HepG2 (cell line): ENCODE data around the gene OVCA2. TPM values are rescaled to one million over a fixed set of nuclear protein-coding genes. Genes with fewer than 3 reads are reported as not detected.

Source experiments
- ATM ChIP-seq: fragments of 450-650 bp; IDR thresholded peaks from 2 replicates; pipeline ENCODE4 v1.7.1; 2017; ENCODE audit warnings: mild to moderate bottlenecking, borderline replicate concordance
- CBX5 ChIP-seq: sonication (generic); formaldehyde crosslinking; IDR thresholded peaks from 2 replicates; pipeline ENCODE4 v1.4.0; 2020; ENCODE audit warnings: missing genetic modification reagents, borderline replicate concordance
- GFI1 ChIP-seq: sonication (generic); formaldehyde crosslinking; IDR thresholded peaks from 2 replicates; pipeline ENCODE4 v1.5.0; 2020; ENCODE audit warnings: missing genetic modification reagents, mild to moderate bottlenecking, borderline replicate concordance
- PCBP2 ChIP-seq: fragments of 200-400 bp; formaldehyde crosslinking; optimal IDR thresholded peaks from 2 replicates; pipeline ENCODE3; 2018; ENCODE audit warnings: low read length, low read depth; ENCODE audit not compliant: poor library complexity, severe bottlenecking
- PPARG ChIP-seq: conservative IDR thresholded peaks from 2 replicates; pipeline ENCODE4 v1.6.1; 2016; ENCODE audit warnings: missing biosample characterization, missing genetic modification reagents
- SNAI1 ChIP-seq: sonication (generic); formaldehyde crosslinking; IDR thresholded peaks from 2 replicates; pipeline ENCODE4 v1.5.0; 2020; ENCODE audit warnings: mild to moderate bottlenecking, missing genetic modification reagents, borderline replicate concordance
- SP140L ChIP-seq: sonication (generic); formaldehyde crosslinking; IDR thresholded peaks from 2 replicates; pipeline ENCODE4 v1.4.0; 2020; ENCODE audit warnings: missing genetic modification reagents, borderline replicate concordance
- TEAD3 ChIP-seq: optimal IDR thresholded peaks from 2 replicates; pipeline ENCODE3; 2016; ENCODE audit warnings: borderline replicate concordance
- ZBTB21 ChIP-seq: sonication (generic); formaldehyde crosslinking; IDR thresholded peaks from 2 replicates; pipeline ENCODE4 v1.4.0; 2020; ENCODE audit warnings: missing genetic modification reagents
- ZNF598 ChIP-seq: sonication (generic); formaldehyde crosslinking; IDR thresholded peaks from 2 replicates; pipeline ENCODE4 v1.5.1; 2020; ENCODE audit warnings: mild to moderate bottlenecking, missing genetic modification reagents, borderline replicate concordance
- ZNF614 ChIP-seq: IDR thresholded peaks from 2 replicates; pipeline ENCODE4 v1.6.1; 2018; ENCODE audit warnings: missing biosample characterization, missing genetic modification reagents, inconsistent platforms, borderline replicate concordance
- polyA plus RNA-seq, 8 experiments: library from polyadenylated mRNA; depleted of rRNA in 3 of 8; stranded (reverse) in 7 of 8; unstranded in 1 of 8; fragments of >200 nt; fragmentation: Illumina TruSeq in 4 of 8; extraction: Trizol in 4 of 8; gene quantifications; 2 replicates each; pipeline versions ENCODE4 v1.2.1 to v1.2.3, GENCODE V29; 2011 to 2016; ENCODE audit warnings: low read depth in 4 of 8, missing spikeins in 1 of 8, mixed read lengths in 1 of 8; ENCODE audit not compliant: insufficient read depth in 1 of 8
- total RNA-seq, 5 experiments: library from RNA; depleted of rRNA; stranded (reverse); fragments of >200 nt; fragmentation: Illumina TruSeq; extraction: Trizol; gene quantifications; 2 replicates each; pipeline ENCODE4 v1.2.3, GENCODE V29; 2016; ENCODE audit warnings: low read depth in 1 of 5
- TF ChIP-seq, protein P1 (sequence below): sonication (generic); formaldehyde crosslinking; IDR thresholded peaks from 2 replicates; pipeline ENCODE4 v1.8.0; 2022; ENCODE audit warnings: mild to moderate bottlenecking, missing genetic modification reagents
- TF ChIP-seq, protein P2 (sequence below): sonication (generic); formaldehyde crosslinking; IDR thresholded peaks from 2 replicates; pipeline ENCODE4 v1.8.1; 2022; ENCODE audit warnings: mild to moderate bottlenecking, missing genetic modification reagents
- TF ChIP-seq, protein P3 (sequence below): sonication (generic); formaldehyde crosslinking; IDR thresholded peaks from 2 replicates; pipeline ENCODE4 v1.5.0; 2020; ENCODE audit warnings: missing genetic modification reagents
- TF ChIP-seq, protein P4 (sequence below): IDR thresholded peaks from 2 replicates; pipeline ENCODE4 v1.6.1; 2016; ENCODE audit warnings: low read depth, missing genetic modification reagents, missing compliant biosample characterization
- TF ChIP-seq, protein P5 (sequence below): sonication (generic); formaldehyde crosslinking; IDR thresholded peaks from 2 replicates; pipeline ENCODE4 v1.4.0; 2020; ENCODE audit warnings: low read depth, mild to moderate bottlenecking, missing genetic modification reagents
- TF ChIP-seq, protein P6 (sequence below): sonication (generic); formaldehyde crosslinking; IDR thresholded peaks from 2 replicates; pipeline ENCODE4 v1.9.0; 2021; ENCODE audit warnings: missing genetic modification reagents, mild to moderate bottlenecking, borderline replicate concordance

OVCA2 gene
- total and polyA plus RNA-seq, 2 of the 13 experiments (the other 11 are each of a cell fraction or from before 2014, with no cell fraction given) = 23.7 to 28.2 TPM

DNA sequence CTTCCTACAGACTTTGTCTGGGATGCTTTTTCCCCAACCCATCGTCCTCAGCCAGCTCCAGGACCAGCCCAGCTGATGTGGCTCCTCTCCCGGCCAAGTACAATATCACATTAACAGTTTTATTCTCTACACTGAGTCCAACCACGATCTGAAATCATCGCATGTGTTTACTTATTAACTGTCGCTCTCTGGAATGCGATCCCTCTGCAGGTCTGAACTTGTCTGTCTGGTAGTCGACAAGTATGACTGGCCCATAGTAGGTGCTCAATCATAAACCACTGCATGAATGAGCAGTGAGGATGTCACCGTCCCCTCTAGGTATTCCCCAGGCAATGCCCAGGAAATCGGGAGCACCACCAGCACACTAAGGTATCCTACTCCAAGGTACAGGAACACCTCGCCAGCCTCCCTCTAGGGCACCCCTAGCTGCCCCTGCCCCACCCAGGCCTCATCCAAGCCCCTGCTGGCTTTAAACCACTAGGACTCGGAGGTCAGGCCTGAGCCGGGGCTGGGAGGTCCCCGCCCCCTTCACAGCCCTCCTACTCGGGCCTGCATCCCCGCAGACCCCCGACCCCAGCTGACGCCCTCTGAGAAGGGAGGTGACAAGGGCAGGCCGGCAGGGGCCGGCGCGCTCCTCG lies 44.4 kb upstream of the OVCA2 start (continued):
- TF ChIP-seq PCBP2 = no peak
- TF ChIP-seq, protein P1, sequence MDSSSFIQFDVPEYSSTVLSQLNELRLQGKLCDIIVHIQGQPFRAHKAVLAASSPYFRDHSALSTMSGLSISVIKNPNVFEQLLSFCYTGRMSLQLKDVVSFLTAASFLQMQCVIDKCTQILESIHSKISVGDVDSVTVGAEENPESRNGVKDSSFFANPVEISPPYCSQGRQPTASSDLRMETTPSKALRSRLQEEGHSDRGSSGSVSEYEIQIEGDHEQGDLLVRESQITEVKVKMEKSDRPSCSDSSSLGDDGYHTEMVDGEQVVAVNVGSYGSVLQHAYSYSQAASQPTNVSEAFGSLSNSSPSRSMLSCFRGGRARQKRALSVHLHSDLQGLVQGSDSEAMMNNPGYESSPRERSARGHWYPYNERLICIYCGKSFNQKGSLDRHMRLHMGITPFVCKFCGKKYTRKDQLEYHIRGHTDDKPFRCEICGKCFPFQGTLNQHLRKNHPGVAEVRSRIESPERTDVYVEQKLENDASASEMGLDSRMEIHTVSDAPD (CRISPR knock-in tag) = no peak
- 0 out of 2 replicates have a peak, but pooled peaks have one; percentile 75 for TF ChIP-seq SNAI1 (CRISPR knock-in tag)
- TF ChIP-seq CBX5 (CRISPR knock-in tag) = no peak; the same call in 1 of the 2 replicates
- no peak for TF ChIP-seq ZNF598 (CRISPR knock-in tag)
- TF ChIP-seq TEAD3 = no peak
- no peak for TF ChIP-seq ZNF614 (CRISPR knock-in tag)
- TF ChIP-seq GFI1 = peak; percentile 69; the same call in 1 of the 2 replicates
- no peak for TF ChIP-seq PPARG (CRISPR knock-in tag)
- TF ChIP-seq, protein P2, sequence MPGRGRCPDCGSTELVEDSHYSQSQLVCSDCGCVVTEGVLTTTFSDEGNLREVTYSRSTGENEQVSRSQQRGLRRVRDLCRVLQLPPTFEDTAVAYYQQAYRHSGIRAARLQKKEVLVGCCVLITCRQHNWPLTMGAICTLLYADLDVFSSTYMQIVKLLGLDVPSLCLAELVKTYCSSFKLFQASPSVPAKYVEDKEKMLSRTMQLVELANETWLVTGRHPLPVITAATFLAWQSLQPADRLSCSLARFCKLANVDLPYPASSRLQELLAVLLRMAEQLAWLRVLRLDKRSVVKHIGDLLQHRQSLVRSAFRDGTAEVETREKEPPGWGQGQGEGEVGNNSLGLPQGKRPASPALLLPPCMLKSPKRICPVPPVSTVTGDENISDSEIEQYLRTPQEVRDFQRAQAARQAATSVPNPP (CRISPR knock-in tag) = no peak
- TF ChIP-seq ZBTB21 (CRISPR knock-in tag) = no peak
- TF ChIP-seq ATM = no peak
- TF ChIP-seq, protein P3, sequence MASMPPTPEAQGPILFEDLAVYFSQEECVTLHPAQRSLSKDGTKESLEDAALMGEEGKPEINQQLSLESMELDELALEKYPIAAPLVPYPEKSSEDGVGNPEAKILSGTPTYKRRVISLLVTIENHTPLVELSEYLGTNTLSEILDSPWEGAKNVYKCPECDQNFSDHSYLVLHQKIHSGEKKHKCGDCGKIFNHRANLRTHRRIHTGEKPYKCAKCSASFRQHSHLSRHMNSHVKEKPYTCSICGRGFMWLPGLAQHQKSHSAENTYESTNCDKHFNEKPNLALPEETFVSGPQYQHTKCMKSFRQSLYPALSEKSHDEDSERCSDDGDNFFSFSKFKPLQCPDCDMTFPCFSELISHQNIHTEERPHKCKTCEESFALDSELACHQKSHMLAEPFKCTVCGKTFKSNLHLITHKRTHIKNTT (CRISPR knock-in tag) = no peak
- TF ChIP-seq, protein P4, sequence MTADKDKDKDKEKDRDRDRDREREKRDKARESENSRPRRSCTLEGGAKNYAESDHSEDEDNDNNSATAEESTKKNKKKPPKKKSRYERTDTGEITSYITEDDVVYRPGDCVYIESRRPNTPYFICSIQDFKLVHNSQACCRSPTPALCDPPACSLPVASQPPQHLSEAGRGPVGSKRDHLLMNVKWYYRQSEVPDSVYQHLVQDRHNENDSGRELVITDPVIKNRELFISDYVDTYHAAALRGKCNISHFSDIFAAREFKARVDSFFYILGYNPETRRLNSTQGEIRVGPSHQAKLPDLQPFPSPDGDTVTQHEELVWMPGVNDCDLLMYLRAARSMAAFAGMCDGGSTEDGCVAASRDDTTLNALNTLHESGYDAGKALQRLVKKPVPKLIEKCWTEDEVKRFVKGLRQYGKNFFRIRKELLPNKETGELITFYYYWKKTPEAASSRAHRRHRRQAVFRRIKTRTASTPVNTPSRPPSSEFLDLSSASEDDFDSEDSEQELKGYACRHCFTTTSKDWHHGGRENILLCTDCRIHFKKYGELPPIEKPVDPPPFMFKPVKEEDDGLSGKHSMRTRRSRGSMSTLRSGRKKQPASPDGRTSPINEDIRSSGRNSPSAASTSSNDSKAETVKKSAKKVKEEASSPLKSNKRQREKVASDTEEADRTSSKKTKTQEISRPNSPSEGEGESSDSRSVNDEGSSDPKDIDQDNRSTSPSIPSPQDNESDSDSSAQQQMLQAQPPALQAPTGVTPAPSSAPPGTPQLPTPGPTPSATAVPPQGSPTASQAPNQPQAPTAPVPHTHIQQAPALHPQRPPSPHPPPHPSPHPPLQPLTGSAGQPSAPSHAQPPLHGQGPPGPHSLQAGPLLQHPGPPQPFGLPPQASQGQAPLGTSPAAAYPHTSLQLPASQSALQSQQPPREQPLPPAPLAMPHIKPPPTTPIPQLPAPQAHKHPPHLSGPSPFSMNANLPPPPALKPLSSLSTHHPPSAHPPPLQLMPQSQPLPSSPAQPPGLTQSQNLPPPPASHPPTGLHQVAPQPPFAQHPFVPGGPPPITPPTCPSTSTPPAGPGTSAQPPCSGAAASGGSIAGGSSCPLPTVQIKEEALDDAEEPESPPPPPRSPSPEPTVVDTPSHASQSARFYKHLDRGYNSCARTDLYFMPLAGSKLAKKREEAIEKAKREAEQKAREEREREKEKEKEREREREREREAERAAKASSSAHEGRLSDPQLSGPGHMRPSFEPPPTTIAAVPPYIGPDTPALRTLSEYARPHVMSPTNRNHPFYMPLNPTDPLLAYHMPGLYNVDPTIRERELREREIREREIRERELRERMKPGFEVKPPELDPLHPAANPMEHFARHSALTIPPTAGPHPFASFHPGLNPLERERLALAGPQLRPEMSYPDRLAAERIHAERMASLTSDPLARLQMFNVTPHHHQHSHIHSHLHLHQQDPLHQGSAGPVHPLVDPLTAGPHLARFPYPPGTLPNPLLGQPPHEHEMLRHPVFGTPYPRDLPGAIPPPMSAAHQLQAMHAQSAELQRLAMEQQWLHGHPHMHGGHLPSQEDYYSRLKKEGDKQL (CRISPR knock-in tag) = no peak
- no peak for TF ChIP-seq SP140L
- TF ChIP-seq, protein P5, sequence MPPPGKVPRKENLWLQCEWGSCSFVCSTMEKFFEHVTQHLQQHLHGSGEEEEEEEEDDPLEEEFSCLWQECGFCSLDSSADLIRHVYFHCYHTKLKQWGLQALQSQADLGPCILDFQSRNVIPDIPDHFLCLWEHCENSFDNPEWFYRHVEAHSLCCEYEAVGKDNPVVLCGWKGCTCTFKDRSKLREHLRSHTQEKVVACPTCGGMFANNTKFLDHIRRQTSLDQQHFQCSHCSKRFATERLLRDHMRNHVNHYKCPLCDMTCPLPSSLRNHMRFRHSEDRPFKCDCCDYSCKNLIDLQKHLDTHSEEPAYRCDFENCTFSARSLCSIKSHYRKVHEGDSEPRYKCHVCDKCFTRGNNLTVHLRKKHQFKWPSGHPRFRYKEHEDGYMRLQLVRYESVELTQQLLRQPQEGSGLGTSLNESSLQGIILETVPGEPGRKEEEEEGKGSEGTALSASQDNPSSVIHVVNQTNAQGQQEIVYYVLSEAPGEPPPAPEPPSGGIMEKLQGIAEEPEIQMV (CRISPR knock-in tag) = no peak
- TF ChIP-seq, protein P6, sequence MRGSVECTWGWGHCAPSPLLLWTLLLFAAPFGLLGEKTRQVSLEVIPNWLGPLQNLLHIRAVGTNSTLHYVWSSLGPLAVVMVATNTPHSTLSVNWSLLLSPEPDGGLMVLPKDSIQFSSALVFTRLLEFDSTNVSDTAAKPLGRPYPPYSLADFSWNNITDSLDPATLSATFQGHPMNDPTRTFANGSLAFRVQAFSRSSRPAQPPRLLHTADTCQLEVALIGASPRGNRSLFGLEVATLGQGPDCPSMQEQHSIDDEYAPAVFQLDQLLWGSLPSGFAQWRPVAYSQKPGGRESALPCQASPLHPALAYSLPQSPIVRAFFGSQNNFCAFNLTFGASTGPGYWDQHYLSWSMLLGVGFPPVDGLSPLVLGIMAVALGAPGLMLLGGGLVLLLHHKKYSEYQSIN (CRISPR knock-in tag) = no peak
